NOMO-1 (cell line): ENCODE results near the gene PRDM10.

Experiments used
- DNase-seq, 2 experiments: peaks; one replicate each; lab custom pipeline; 2025; ENCODE audit not compliant: unreplicated experiment in 2 of 2; lab: John Stamatoyannopoulos, UW

PRDM10 gene

DNA sequence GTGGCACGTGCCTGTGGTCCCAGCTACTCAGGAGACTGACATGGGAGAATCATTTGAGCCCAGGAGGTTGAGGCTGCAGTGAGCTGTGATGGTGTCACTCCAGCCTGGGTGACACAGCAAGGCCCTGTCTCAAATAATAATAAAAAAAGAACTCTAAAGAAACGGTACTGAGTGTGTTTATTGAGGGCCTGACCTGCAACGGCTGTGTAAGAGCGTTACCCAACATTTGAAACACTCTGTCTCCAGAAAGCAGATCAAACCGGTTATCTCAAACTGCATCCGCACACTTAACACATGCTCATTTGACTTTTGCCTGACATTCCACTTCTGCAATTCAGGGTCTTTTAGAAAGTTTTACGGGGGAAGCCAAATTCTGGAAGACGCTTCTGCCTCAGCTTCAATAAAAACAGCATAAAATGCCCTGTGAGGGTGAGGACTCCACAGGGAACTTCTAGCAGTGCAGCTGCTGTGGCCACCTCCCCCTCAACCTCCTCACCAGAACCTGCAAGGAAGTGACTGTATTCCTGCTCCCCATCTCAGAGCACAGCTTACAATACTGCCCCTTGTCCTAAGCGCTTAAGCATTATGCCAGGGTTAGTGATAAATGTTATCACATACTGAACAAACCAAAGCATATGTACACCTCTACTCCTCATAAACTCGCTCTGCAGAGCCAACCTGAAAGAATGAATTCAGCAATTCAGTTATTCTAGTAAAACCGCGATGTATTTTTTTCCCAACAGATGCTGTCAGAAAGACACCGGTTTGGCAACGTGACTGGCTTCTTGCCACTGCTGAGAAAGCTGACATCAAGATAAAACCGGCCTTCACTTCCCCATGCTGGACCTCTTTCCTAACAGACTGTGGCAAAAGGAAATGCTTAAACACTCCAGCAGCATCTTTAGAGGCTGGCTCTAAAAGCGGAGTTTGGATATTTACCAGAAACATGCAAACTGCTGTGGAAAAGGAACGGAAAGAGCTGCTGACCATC lies 52.2 kb downstream of the PRDM10 start:
- peak; percentile 91 to 94 for DNase-seq

DNA sequence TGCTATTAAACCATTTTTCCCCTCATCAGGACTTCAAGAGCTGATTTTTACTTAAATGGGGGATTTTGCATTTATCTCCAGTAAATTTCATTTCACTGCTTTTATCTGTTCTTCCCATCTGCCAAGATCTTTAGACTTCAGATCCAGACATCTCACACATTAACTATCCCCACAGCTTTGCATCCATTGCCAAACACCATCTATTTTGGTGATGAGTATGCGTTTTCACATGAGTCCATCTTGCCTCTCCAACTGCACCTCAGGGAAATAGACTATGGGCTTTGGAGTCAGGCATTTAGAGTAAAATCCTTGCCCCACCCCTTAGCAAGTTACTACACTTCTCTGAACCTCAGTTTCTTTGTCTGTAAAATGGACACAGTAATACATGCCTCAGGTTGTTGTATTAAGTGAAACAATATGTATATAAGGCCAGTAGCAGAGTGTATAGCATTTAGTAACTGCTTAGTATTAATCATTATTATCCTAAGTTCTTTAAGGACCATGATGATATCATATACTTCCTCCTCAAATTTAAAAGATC lies 53.6 kb downstream of the PRDM10 start:
- DNase-seq = no peak

DNA sequence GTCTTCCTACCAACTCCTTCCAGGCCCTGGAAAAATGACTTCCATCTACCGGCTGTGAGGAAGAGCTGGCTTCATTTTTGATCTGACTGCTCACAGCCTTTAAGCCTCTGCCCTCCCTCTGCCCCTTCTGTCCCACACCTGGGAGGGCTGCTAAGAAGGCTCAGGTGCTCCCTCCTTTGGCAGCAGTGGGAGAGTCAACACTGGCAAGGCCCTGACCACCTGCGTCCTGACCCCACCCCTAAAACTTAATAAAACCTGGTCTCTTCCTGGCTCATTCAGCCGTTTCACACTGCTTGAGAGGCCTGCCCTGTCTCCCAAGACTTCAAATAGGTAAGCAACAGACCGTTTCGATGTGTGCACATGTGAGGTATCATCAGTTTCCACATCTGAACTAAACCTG lies 55.2 kb downstream of the PRDM10 start:
- no peak for DNase-seq

DNA sequence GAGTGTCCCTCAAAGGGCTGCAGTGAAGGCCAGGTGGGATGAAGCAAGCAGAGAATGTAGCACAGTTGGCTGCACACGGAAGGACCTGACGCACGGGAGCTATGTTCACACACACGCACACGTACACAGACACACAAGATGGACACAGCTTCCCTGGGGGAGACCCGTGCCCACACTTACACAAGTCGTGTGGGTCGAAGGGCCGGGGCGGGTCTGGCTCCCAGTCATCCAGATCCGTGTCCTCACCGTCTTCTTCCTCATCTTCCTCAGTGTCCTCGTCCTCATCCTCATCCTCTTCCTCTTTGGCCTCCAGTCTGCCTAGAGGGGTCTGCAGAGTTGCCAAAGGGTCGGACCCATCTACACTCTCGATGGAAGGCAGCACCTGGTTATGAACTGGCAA lies 55.7 kb downstream of the PRDM10 start:
- DNase-seq = no peak

DNA sequence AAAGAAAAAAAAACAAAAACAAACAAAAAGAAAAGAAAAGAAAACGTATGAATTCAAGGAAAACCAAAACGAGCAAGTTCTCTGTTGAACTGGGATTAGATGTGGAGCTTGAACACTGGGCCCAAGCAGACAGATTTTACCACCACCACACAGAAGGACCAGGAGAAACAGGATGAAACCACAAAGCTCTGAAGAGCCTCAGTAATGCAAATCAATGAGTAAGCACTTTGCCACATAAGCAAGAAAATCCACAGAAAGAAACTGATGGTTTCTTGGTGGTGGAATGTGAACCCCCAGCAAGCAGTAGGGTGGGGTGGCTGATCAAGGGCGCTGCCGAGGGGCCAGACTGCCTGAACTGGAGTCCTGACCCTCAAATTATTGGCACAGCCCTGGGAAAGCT lies 56.4 kb downstream of the PRDM10 start:
- DNase-seq = no peak

GRCh38 chr11:129945373-129945772 lies 57.3 kb downstream of the PRDM10 start:
- DNase-seq = no peak

DNA sequence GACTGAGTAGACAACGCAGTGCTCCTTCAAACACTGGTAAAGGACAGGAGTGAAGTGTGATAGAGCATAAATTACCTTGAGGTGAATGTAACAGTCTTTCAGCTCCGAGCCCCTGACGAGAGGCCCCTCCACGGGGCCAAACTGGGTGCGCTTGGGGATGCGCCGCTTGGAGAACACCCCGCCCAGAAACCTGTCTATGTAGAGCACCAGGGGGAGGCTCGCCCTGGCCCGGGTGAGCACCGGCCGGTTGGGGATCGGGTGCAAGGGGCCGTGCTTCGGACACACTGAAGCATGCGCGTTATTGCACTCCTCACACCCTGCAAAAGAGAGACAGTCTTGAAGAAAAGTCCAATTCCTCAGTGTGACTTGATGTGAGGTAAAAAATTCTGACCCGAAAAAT lies 57.9 kb downstream of the PRDM10 start:
- no peak for DNase-seq

- DNase-seq = no peak
Measured at GRCh38 chr11:129943036-129943435, 59.6 kb downstream of the PRDM10 start.

DNA sequence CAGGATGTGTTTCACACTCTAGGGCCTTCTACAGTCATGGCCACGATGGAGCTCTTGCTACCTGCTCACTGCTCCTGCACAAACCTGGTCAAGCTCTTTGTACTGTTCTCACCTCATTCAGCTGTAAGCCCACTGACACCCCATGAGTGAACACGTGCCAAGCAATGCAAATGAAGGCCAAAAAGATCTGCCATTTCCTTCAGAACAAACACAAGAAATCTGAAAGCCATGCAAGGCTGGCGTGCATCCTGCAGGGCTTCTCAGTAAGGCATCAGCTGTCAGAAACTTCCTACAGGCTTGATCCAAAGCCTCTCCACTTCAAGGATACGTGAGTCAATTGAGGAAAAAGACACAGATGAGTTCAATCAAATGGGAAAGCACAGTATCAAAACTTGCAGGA lies 63.1 kb downstream of the PRDM10 start:
- no peak for DNase-seq

GRCh38 chr11:129938764-129939163 lies 63.9 kb downstream of the PRDM10 start:
- DNase-seq = no peak

DNA sequence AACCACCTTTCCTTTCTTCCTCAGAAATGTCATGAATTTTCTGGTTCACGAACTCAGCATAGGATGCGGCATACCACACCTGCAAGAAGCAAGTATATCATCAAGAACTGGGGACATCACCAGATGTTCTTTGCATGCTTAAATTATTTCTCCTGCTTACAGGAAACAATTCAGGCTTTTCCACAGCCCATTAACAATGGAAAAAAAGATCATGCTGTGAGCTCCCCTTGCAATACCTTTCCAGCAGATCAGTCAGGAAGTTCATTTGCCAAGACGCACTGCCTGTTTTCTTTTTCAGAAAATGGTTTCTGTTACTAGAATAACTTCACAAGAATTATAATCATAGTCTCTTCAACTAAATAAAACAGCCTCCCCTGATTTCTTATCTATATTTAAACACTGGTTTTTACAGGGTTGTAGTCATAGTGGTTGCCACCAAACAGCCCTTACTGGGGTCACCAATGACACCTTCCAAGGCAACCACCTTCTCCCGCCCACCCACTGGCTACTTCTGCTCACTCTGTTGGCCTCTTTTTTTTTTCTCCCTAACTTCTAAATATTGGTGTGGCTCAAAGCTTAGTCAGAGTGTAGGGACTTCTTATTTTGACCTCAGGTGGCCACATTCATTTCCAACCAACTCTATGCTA lies 64.9 kb downstream of the PRDM10 start:
- DNase-seq = no peak

DNA sequence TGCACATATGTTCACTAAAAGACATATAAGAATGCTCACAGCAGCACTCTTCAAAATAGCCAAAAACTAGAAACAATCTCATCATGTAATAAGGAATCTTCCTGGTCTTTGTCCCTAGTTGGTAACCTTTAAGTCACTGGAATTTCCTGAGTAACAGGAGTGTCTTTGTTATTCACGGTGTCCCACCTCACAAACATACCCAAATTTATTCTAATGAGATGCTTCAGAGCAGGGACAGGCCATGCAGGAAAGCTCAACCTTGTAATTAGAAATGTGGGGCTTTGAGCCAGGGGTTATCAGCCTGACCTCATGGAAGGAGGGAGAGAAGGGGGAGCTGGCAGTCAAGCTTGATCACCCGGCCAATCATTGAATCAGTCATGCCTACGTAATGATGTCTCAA lies 66.9 kb downstream of the PRDM10 start:
- DNase-seq = no peak

DNA sequence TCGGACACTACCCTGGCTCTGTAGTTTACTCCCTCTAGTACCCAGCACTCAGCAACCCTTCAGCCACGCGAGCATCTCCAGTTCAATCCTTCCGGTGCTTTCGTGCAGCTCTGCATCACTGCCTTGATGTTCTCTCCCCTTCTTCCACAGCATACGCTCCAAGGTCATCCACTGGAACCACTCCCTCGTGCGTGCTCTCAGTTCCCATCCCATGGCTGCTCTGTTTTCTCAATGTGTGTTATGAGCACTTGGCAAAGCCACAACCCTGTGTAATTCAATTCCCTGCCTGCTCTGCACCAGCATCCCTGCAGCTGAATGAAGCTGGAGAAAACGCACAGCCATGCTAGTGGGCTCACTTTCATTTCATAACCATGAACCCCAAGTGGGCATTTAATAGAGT lies 68.7 kb downstream of the PRDM10 start:
- DNase-seq = no peak

- no peak for DNase-seq
Measured at GRCh38 chr11:129933262-129933661, 69.4 kb downstream of the PRDM10 start.

- DNase-seq = no peak
Measured at GRCh38 chr11:129932381-129933067, 70.1 kb downstream of the PRDM10 start.

GRCh38 chr11:129930743-129931142 lies 71.9 kb downstream of the PRDM10 start:
- peak; percentile 72 to 83 for DNase-seq

- no peak for DNase-seq
Measured at GRCh38 chr11:129930296-129930695, 72.3 kb downstream of the PRDM10 start.

GRCh38 chr11:129929721-129930120 lies 72.9 kb downstream of the PRDM10 start:
- DNase-seq = peak; percentile 61 to 62

DNA sequence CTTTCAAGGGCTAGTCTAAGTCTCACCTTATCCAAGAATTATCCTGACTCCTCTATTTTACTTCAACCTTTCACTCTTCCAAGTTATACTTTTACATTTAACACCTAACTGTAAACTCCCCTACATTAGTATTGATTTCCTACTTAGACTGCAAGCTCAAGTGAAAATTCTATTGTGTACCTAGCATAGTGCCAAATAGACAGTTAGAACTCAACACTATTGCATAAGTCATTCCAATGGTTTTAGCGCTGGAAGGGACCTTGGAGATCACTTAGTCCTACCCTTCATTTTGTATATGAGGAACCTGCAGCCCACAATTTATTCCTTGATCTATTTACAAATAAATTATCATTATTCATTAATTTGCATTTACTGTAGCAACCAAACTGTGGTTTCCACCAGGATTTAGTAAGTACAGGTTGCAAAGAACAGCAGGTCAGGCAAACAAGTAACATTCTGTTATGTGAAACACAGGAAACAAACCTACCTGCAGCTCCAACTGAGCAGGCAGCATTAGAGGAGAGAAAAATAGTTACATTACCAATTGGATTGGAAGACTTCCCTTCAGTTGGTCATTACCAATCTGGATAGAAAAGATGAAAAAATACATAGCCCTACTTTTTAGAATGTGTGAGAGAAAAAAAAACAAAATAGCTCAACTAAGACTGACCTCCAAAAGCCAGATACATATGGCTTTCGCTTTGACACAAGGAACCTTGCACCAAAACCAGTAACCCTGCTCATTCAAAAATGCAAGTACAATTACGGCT lies 73.5 kb downstream of the PRDM10 start:
- DNase-seq = no peak

GRCh38 chr11:129922674-129923073 lies 80.0 kb downstream of the PRDM10 start:
- peak in 1 of 2 experiments; percentile 4 for DNase-seq
